Psoas muscle (tissue), 8 donors: ENCODE results near the gene SUPT20HL1. TPM values are rescaled to one million over a fixed set of nuclear protein-coding genes. Genes with fewer than 3 reads are reported as not detected.
"Not testable (repeated sequence)": the region's sequence is repeated elsewhere in the genome, so short reads cannot be mapped to it uniquely, and the experiment has no call there.

Experiments used
- ATAC-seq, 4 donors: fragments of 200-7000 bp; cut with Tn5 transposase; one replicate each; pipeline ENCODE4 v1.9.1; 2020; ENCODE audit warnings: moderate library complexity in 3 of 4, mild to moderate bottlenecking in 2 of 4
- DNase-seq, 2 donors: peaks; one replicate each; pipeline ENCODE4 v3.0.0-alpha.2; 2020
- H3K27ac ChIP-seq: fragments of 200-600 bp; one replicate; pipeline ENCODE4 v1.8.0; 2022
- H3K27me3 ChIP-seq, 3 donors: fragments of 200-600 bp in 1 of 3; one replicate each; pipeline versions ENCODE4 v1.6.1 to v1.8.0; 2013 to 2022; ENCODE audit warnings: low read length in 2 of 3, mild to moderate bottlenecking in 2 of 3, moderate library complexity in 1 of 3; ENCODE audit not compliant: insufficient read depth in 3 of 3
- H3K36me3 ChIP-seq, 2 donors: fragments of 200-600 bp in 1 of 2; one replicate each; pipeline versions ENCODE4 v1.6.1 to v1.8.0; 2013 to 2022; ENCODE audit warnings: low read depth in 1 of 2, mild to moderate bottlenecking in 1 of 2, moderate library complexity in 1 of 2; ENCODE audit not compliant: insufficient read depth in 1 of 2
- H3K4me1 ChIP-seq: fragments of 200-600 bp; one replicate; pipeline ENCODE4 v1.8.0; 2022
- H3K4me3 ChIP-seq: fragments of 200-600 bp; one replicate; pipeline ENCODE4 v1.8.0; 2022; ENCODE audit warnings: mild to moderate bottlenecking
- H3K9me3 ChIP-seq: fragments of 200-600 bp; one replicate; pipeline ENCODE4 v1.8.0; 2022
- CTCF ChIP-seq: fragments of 200-600 bp; IDR thresholded peaks from one replicate; pipeline ENCODE4 v1.8.0; 2022; ENCODE audit warnings: antibody characterized with exemption
- WGBS, 3 donors: extraction: QIAGEN DNeasy Blood & Tissue Kit; methylation state at CpG; one replicate each; pipeline versions ENCODE4 v1.1.6 to v1.1.7; 2013; 5-methylcytosine and 5-hydroxymethylcytosine counted together
- intact Hi-C, 2 donors: fragments of 100-400 bp; cut with DNase I; formaldehyde crosslinking; loops; one replicate each; pipeline versions ENCODE4 v1.11.0 to v1.14.2; 2022
- polyA plus RNA-seq, 3 donors: library from polyadenylated mRNA; stranded (reverse); fragments of 200-250 nt; gene quantifications; one replicate each; pipeline ENCODE4 v1.2.3, GENCODE V29; 2013
- total RNA-seq, 4 donors: library from RNA; stranded (reverse); fragmentation: NEBNext Ultra II Directional in 2 of 4; extraction: Animal tissue kit (Norgen Biotek cat#: 25700) in 2 of 4; gene quantifications; one replicate each; pipeline versions ENCODE4 v1.2.1 to v1.2.4, GENCODE V29; 2021 to 2023
- donor health status: healthy with polysubstance abuse.
- donor health status: DM: no; HTN: no; CAD: no; lungs with moderate emphysema.
- donor health status: Bipolar disorder and iron deficiency.
- donor health status: healthy.
- donor health status: DM: yes; HTN: yes; CAD: no.
- donor health status: DM: no; HTN: no; CAD: no.
- donor health status: DM: no; HTN: no; CAD: no.
- donor health status: DM: yes; HTN: yes; CAD: no.

SUPT20HL1 gene
- total and polyA plus RNA-seq, 7 donors, result not detected

GRCh38 chrX:24364326-24364725, 3.9 kb downstream of the SUPT20HL1 start:
- H3K27ac ChIP-seq, result no peak overlapping the region
- no peak for TF ChIP-seq CTCF
- DNase-seq, result no peak
- H3K4me1 ChIP-seq, result no peaks in the 10 kb centered on the region
- intact Hi-C loops, result no loop called here
- H3K4me3 ChIP-seq, result no peak overlapping the region
- H3K9me3 ChIP-seq, result no peaks in the 10 kb centered on the region
- ATAC-seq, result no peak
- H3K27me3 ChIP-seq, result peaks cover 0 to 7% (median 0%) of the 10 kb centered on the region in 3 donors
- no peaks in the 10 kb centered on the region for H3K36me3 ChIP-seq
- WGBS, 3 donors, result 73 to 96% (median 89%) methylated on average over 5 of the region's 5 CpGs

- DNase-seq (no peak), ATAC-seq (no peak)
- H3K9me3 ChIP-seq, result no peaks in the 10 kb centered on the region
- H3K4me3 ChIP-seq, result no peak overlapping the region
- no peak overlapping the region for H3K27ac ChIP-seq
- H3K36me3 ChIP-seq, result no peaks in the 10 kb centered on the region
- intact Hi-C loops, result no loop called here
- H3K4me1 ChIP-seq, result no peaks in the 10 kb centered on the region
- 79 to 93% (median 85%) methylated on average over 10 to 14 of the region's 14 CpGs for WGBS, 3 donors
- no peak for TF ChIP-seq CTCF
- peaks cover 0 to 7% (median 0%) of the 10 kb centered on the region in 3 donors for H3K27me3 ChIP-seq
These were observed 4.6 kb downstream of the SUPT20HL1 start for GRCh38 chrX:24364851-24365538.

- H3K4me1 ChIP-seq, ATAC-seq, DNase-seq, H3K4me3 ChIP-seq, intact Hi-C loops, H3K27ac ChIP-seq, H3K9me3 ChIP-seq, H3K36me3 ChIP-seq: not testable (repeated sequence)
- 63 to 66% (median 64%) methylated on average over 3 of the region's 4 CpGs for WGBS, 3 donors
- peaks cover 0 to 11% (median 2%) of the 10 kb centered on the region in 3 donors for H3K27me3 ChIP-seq
These were observed 6.4 kb downstream of the SUPT20HL1 start for GRCh38 chrX:24366762-24367400.

GRCh38 chrX:24369816-24370215, 9.4 kb downstream of the SUPT20HL1 start:
- Histone ChIP-seq H3K4me1 (no peaks in the 10 kb centered on the region), H3K36me3 (no peaks in the 10 kb centered on the region), H3K9me3 (no peaks in the 10 kb centered on the region), H3K4me3 (no peak overlapping the region), H3K27me3 (peaks cover 0 to 19% (median 2%) of the 10 kb centered on the region in 3 donors), H3K27ac (no peak overlapping the region)
- intact Hi-C loops, result no loop called here
- WGBS, 3 donors, result 59 to 86% (median 82%) methylated on average over 1 of the region's 1 CpG
- ATAC-seq (no peak), DNase-seq (no peak)
- TF ChIP-seq CTCF, result no peak

- WGBS, 3 donors, result 12 to 16% (median 15%) methylated on average over 13 to 14 of the region's 14 CpGs
- TF ChIP-seq CTCF, result peak; percentile 56
- no peak for ATAC-seq
These were observed 11.0 kb downstream of the SUPT20HL1 start for GRCh38 chrX:24371391-24371972.

More at GRCh38 chrX:24371391-24371972, 11.0 kb downstream of the SUPT20HL1 start:
- DNase-seq, result peak in 1 of 2 donors; percentile 31
- Histone ChIP-seq H3K27me3 (peaks cover 0 to 19% (median 4%) of the 10 kb centered on the region in 3 donors), H3K27ac (no peak overlapping the region), H3K9me3 (no peaks in the 10 kb centered on the region), H3K4me1 (no peaks in the 10 kb centered on the region), H3K4me3 (no peak overlapping the region), H3K36me3 (no peaks in the 10 kb centered on the region)
- intact Hi-C loops, result no loop called here
